Endothelial cell (in vitro differentiated cells): ENCODE measurements around the gene P2RY13. TPM values are rescaled to one million over a fixed set of nuclear protein-coding genes. Genes with fewer than 3 reads are reported as not detected.

Experiments used
- DNase-seq: peaks from one replicate; pipeline ENCODE4 v3.0.0; 2021; ENCODE audit warnings: low spot score
- H3K27ac Mint-ChIP-seq: one replicate; pipeline ENCODE4 v1.8.0; 2021; ENCODE audit warnings: mixed read lengths, inconsistent platforms; ENCODE audit not compliant: unreplicated experiment
- H3K27me3 Mint-ChIP-seq: one replicate; pipeline ENCODE4 v1.8.0; 2021; ENCODE audit warnings: mild to moderate bottlenecking, moderate library complexity, mixed read lengths, inconsistent platforms; ENCODE audit not compliant: unreplicated experiment
- H3K36me3 Mint-ChIP-seq: one replicate; pipeline ENCODE4 v1.8.0; 2021; ENCODE audit warnings: mild to moderate bottlenecking, low read depth, mixed read lengths, inconsistent platforms; ENCODE audit not compliant: unreplicated experiment
- H3K4me1 Mint-ChIP-seq: one replicate; pipeline ENCODE4 v1.8.0; 2021; ENCODE audit warnings: mild to moderate bottlenecking, mixed read lengths, inconsistent platforms; ENCODE audit not compliant: unreplicated experiment
- H3K4me3 Mint-ChIP-seq: one replicate; pipeline ENCODE4 v1.8.0; 2021; ENCODE audit warnings: mild to moderate bottlenecking, mixed read lengths, inconsistent platforms; ENCODE audit not compliant: unreplicated experiment
- H3K9me3 Mint-ChIP-seq: one replicate; pipeline ENCODE4 v1.8.0; 2021; ENCODE audit warnings: mixed read lengths, inconsistent platforms; ENCODE audit not compliant: unreplicated experiment
- CTCF ChIP-seq: fragments of 200-600 bp; sonication (generic); IDR thresholded peaks from one replicate; pipeline ENCODE4 v1.5.0; 2021; ENCODE audit warnings: antibody characterized with exemption; ENCODE audit not compliant: unreplicated experiment
- total RNA-seq: library from RNA; stranded (reverse); fragmentation: NEBNext Ultra II Directional; extraction: Animal tissue kit (Norgen Biotek cat#: 25700); gene quantifications from one replicate; pipeline ENCODE4 v1.2.1, GENCODE V29; 2021; ENCODE audit not compliant: unreplicated experiment

Gene P2RY13
- total RNA-seq, 1 donor from 2014 or later = not detected

- H3K9me3 Mint-ChIP-seq = no peaks in the 10 kb centered on the region
- H3K4me1 Mint-ChIP-seq = no peaks in the 10 kb centered on the region
- no peaks in the 10 kb centered on the region for H3K27me3 Mint-ChIP-seq
- TF ChIP-seq CTCF = no peak
- no peak overlapping the region for H3K4me3 Mint-ChIP-seq
- H3K27ac Mint-ChIP-seq = no peak overlapping the region
- H3K36me3 Mint-ChIP-seq = no peaks in the 10 kb centered on the region
- no peak for DNase-seq
Observed at GRCh38 chr3:151366993-151367392, 37.6 kb upstream of the P2RY13 start.

GRCh38 chr3:151362751-151363174, 33.4 kb upstream of the P2RY13 start:
- Mint-ChIP-seq H3K36me3 (no peaks in the 10 kb centered on the region), H3K4me3 (no peak overlapping the region), H3K27me3 (no peaks in the 10 kb centered on the region), H3K4me1 (peaks cover 2% of the 10 kb centered on the region), H3K27ac (no peak overlapping the region), H3K9me3 (no peaks in the 10 kb centered on the region)
- DNase-seq = no peak
- no peak for TF ChIP-seq CTCF

GRCh38 chr3:151357463-151357850, 28.1 kb upstream of the P2RY13 start:
- Mint-ChIP-seq H3K27ac (peak overlapping the region; percentile 15), H3K4me1 (peaks cover 10% of the 10 kb centered on the region), H3K9me3 (no peaks in the 10 kb centered on the region), H3K27me3 (peaks cover 1% of the 10 kb centered on the region), H3K4me3 (no peak overlapping the region), H3K36me3 (no peaks in the 10 kb centered on the region)
- no peak for DNase-seq
- TF ChIP-seq CTCF = no peak

- Mint-ChIP-seq H3K4me1 (peaks cover 15% of the 10 kb centered on the region), H3K27me3 (peaks cover 1% of the 10 kb centered on the region), H3K36me3 (no peaks in the 10 kb centered on the region), H3K27ac (peak overlapping the region; percentile 15), H3K4me3 (no peak overlapping the region), H3K9me3 (no peaks in the 10 kb centered on the region)
- TF ChIP-seq CTCF = no peak
- no peak for DNase-seq
Observed at GRCh38 chr3:151356794-151357462, 27.6 kb upstream of the P2RY13 start.

- peaks cover 3% of the 10 kb centered on the region for H3K27me3 Mint-ChIP-seq
- peaks cover 25% of the 10 kb centered on the region for H3K4me1 Mint-ChIP-seq
- peak overlapping the region; percentile 80 for H3K27ac Mint-ChIP-seq
- no peak for TF ChIP-seq CTCF
- DNase-seq = no peak
- H3K9me3 Mint-ChIP-seq = no peaks in the 10 kb centered on the region
- no peak overlapping the region for H3K4me3 Mint-ChIP-seq
- H3K36me3 Mint-ChIP-seq = no peaks in the 10 kb centered on the region
Observed at GRCh38 chr3:151351648-151352047, 22.3 kb upstream of the P2RY13 start.
